KMS-11 (cell line): ENCODE results near the gene ZNF45.

Source experiments
- H2AFZ ChIP-seq: fragments of 200-600 bp; sonication (generic); 2 replicates; pipeline ENCODE4 v1.6.1; 2016; ENCODE audit warnings: antibody characterized with exemption, mixed run types, low read depth
- H3K27ac ChIP-seq: fragments of 200-600 bp; sonication (generic); 2 replicates; pipeline ENCODE4 v1.6.1; 2016; ENCODE audit warnings: mild to moderate bottlenecking, mixed run types
- H3K27me3 ChIP-seq: fragments of 200-600 bp; sonication (generic); 2 replicates; pipeline ENCODE4 v1.6.1; 2017; ENCODE audit warnings: mild to moderate bottlenecking, low read depth, mixed run types, moderate library complexity; ENCODE audit not compliant: insufficient read depth
- H3K36me3 ChIP-seq: fragments of 200-600 bp; sonication (generic); 2 replicates; pipeline ENCODE4 v1.6.1; 2017; ENCODE audit warnings: mild to moderate bottlenecking, mixed run types; ENCODE audit not compliant: insufficient read depth
- H3K4me1 ChIP-seq: fragments of 200-600 bp; sonication (generic); 2 replicates; pipeline ENCODE4 v1.6.1; 2016; ENCODE audit warnings: mild to moderate bottlenecking, low read depth, mixed run types; ENCODE audit not compliant: poor library complexity, severe bottlenecking
- H3K4me2 ChIP-seq: fragments of 200-600 bp; sonication (generic); 2 replicates; pipeline ENCODE4 v1.7.0; 2016; ENCODE audit warnings: mild to moderate bottlenecking, mixed run types
- H3K4me3 ChIP-seq: fragments of 200-600 bp; sonication (generic); IDR thresholded peaks from 2 replicates; pipeline ENCODE4 v1.6.1; 2017; ENCODE audit warnings: low read depth, low read length, mixed read lengths; ENCODE audit not compliant: insufficient read depth
- H3K79me2 ChIP-seq: fragments of 200-600 bp; sonication (generic); 2 replicates; pipeline ENCODE4 v1.6.1; 2016; ENCODE audit warnings: low read depth, mixed run types; ENCODE audit not compliant: insufficient read depth
- H3K9ac ChIP-seq: fragments of 200-600 bp; sonication (generic); 2 replicates; pipeline ENCODE4 v1.6.1; 2016; ENCODE audit warnings: mild to moderate bottlenecking, mixed run types
- H4K20me1 ChIP-seq: fragments of 200-600 bp; sonication (generic); 2 replicates; pipeline ENCODE4 v1.6.1; 2016; ENCODE audit warnings: mild to moderate bottlenecking, mixed run types; ENCODE audit not compliant: insufficient read depth
- CTCF ChIP-seq: fragments of 200-600 bp; sonication (generic); conservative IDR thresholded peaks from 2 replicates; pipeline ENCODE4 v1.6.1; 2017; ENCODE audit warnings: low read depth, mild to moderate bottlenecking, antibody characterized with exemption, low read length, moderate library complexity, mixed read lengths

The ZNF45 gene

GRCh38 chr19:43934985-43935708, at the start of gene ZNF45:
TSS of gene ZNF45 (minus strand) at chr19:43935282. CDS start at chr19:43922185, 13,097 bp downstream.
- no peaks in the 10 kb centered on the region for H4K20me1 ChIP-seq
- no peaks in the 10 kb centered on the region for H3K27me3 ChIP-seq
- peak within 1 kb of the TSS; percentile 2; the same call in 1 of the 2 replicates for H3K27ac ChIP-seq
- H3K4me3 ChIP-seq = no peak within 1 kb of the TSS
- TF ChIP-seq CTCF = no peak
- H3K9ac ChIP-seq = peak within 1 kb of the TSS; percentile 41; the same call in 1 of the 2 replicates
- peaks cover 5% of the 10 kb centered on the region for H3K4me1 ChIP-seq
- peak within 1 kb of the TSS; percentile 72 for H3K4me2 ChIP-seq
- H2AFZ ChIP-seq = peak within 1 kb of the TSS; percentile 98
- peaks cover 11% of the 10 kb centered on the region; the same call in 1 of the 2 replicates for H3K36me3 ChIP-seq
- no peaks in the 10 kb centered on the region for H3K79me2 ChIP-seq

- TF ChIP-seq CTCF = no peak
- Histone ChIP-seq H3K4me3 (no peak overlapping the region), H3K79me2 (no peaks in the 10 kb centered on the region), H3K4me1 (no peaks in the 10 kb centered on the region), H3K27me3 (no peaks in the 10 kb centered on the region), H3K9ac (no peak overlapping the region), H3K27ac (no peak overlapping the region), H3K4me2 (no peak overlapping the region), H4K20me1 (no peaks in the 10 kb centered on the region), H3K36me3 (no peaks in the 10 kb centered on the region), H2AFZ (no peak overlapping the region)
Observed at GRCh38 chr19:43984687-43985000, 49.6 kb upstream of the ZNF45 start.

GRCh38 chr19:43983912-43984686, 49.0 kb upstream of the ZNF45 start, which contains the start of gene ZNF155:
TSS of gene ZNF155 (plus strand) at chr19:43984188. CDS start at chr19:43988544, 4,356 bp downstream.
- Histone ChIP-seq H2AFZ (no peak within 1 kb of the TSS), H3K4me3 (no peak within 1 kb of the TSS), H3K27ac (no peak within 1 kb of the TSS), H3K4me1 (no peaks in the 10 kb centered on the region), H3K36me3 (no peaks in the 10 kb centered on the region), H3K27me3 (no peaks in the 10 kb centered on the region), H3K79me2 (no peaks in the 10 kb centered on the region), H4K20me1 (no peaks in the 10 kb centered on the region), H3K4me2 (no peak within 1 kb of the TSS), H3K9ac (no peak within 1 kb of the TSS)
- TF ChIP-seq CTCF = no peak

GRCh38 chr19:43983544-43983911, 48.4 kb upstream of the ZNF45 start:
- Histone ChIP-seq H3K4me3 (no peak overlapping the region), H3K4me1 (no peaks in the 10 kb centered on the region), H3K9ac (no peak overlapping the region), H3K27ac (no peak overlapping the region), H3K79me2 (no peaks in the 10 kb centered on the region), H2AFZ (no peak overlapping the region), H3K36me3 (no peaks in the 10 kb centered on the region), H3K27me3 (no peaks in the 10 kb centered on the region), H4K20me1 (no peaks in the 10 kb centered on the region), H3K4me2 (no peak overlapping the region)
- TF ChIP-seq CTCF = no peak
